HG03558 (cell line): ENCODE results near the gene DPEP2NB.
"Not testable (repeated sequence)": the region's sequence is repeated elsewhere in the genome, so short reads cannot be mapped to it uniquely, and the experiment has no call there.

Experiments used
- ATAC-seq: cut with Tn5 transposase; IDR thresholded peaks from one replicate; pipeline ENCODE4 v1.9.1; 2021; ENCODE audit warnings: moderate number of reproducible peaks; ENCODE audit not compliant: unreplicated experiment; ENCODE audit errors: extremely low read depth

Gene DPEP2NB, protein sequence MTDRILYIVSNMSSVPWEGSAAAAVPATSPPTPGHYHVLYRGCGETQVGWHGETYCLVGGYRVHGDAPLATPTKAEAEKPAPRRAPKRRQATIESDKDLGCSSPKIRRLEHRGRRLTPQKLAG

DNA sequence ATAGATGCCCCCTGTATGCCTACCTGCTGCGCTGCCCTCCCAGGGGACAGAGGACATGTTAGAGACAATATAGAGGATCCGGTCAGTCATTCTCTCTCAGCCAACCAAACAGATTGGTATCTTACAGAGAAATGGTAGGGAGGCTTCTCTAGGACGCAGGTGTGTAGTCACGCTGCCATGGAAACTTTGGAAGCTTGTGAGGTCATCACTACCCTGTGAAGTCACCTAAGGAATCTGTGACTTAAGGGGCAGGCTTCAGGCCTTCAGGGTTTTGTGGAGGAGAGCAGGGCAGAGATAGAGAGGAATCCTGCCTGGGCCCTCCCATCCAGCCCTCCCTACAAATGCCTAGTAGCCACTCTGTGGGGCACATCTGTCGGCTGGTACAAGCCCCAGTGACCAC lies at the start of gene DPEP2NB:
TSS of gene DPEP2NB (minus strand) at position 231 of the 400 bp plus-strand sequence. CDS start at position 90, 141 bp downstream.
- ATAC-seq = no peak

- ATAC-seq = no peak
Measured at GRCh38 chr16:68064791-68065365, 49.2 kb upstream of the DPEP2NB start.

- ATAC-seq = no peak
Measured at GRCh38 chr16:68062910-68063393, 47.2 kb upstream of the DPEP2NB start.

DNA sequence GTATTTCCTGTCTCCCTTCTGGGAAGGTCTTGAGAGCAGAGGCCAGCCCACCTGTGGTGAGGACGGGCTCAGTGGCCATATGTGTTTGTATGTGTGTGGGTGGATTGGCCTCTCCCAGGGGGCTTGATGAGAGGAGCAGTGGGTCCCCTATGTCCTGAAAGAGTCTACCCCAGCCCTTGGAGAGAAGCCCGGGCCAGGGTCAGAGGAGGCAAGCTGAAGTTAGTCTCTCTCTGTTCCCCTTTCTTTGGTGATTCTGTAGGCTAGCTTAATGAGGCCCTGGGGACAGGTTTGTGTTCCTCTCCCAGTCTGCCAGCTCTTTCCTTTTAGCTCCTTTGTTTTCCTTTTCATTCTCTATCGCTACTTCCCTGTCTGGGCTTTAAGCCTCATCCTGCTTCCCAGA lies 45.7 kb upstream of the DPEP2NB start:
- ATAC-seq = no peak

- no peak for ATAC-seq
Measured at GRCh38 chr16:68059804-68060203, 44.1 kb upstream of the DPEP2NB start.

DNA sequence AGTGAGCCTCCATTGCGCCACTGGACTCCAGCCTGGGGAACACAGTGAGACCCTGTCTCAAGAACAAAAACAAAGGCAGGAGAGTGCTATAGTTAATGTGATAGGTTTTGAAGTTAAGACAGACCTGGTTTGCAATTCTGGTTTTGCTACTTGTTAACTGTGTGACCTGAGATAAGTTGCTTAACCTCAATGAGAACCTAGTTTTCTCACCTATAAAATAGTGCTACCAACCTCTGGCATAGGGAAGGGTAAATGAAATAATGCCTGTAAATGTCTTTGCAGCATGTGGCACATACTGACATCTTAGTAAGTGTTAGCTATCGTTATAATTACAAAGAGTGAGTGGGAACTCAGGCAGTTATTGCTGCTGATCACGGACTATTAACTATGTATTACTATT lies 39.7 kb upstream of the DPEP2NB start:
- ATAC-seq = no peak

- no peak for ATAC-seq
Measured at GRCh38 chr16:68049449-68049848, 33.7 kb upstream of the DPEP2NB start.

DNA sequence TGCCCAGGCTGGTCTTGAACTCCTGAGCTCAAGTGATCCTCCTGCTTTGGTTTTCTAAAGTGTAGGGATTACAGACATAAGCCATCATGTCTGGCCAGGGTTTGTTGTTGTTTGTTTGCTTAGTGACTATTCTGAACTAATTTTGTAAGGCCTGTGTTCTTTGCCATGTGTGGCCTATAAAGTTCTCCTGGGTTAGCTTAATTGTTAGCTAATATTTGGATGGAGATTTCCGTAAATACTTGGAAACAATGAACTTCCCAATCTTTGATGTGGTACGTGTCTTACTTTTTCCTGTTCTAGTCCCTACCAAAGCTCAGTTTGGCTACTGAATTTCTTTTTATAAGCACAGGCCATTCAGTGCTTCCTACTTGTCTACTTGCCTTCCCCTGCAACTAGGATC lies 32.3 kb upstream of the DPEP2NB start:
- no peak for ATAC-seq

- no peak for ATAC-seq
Measured at GRCh38 chr16:68046106-68046505, 30.4 kb upstream of the DPEP2NB start.

DNA sequence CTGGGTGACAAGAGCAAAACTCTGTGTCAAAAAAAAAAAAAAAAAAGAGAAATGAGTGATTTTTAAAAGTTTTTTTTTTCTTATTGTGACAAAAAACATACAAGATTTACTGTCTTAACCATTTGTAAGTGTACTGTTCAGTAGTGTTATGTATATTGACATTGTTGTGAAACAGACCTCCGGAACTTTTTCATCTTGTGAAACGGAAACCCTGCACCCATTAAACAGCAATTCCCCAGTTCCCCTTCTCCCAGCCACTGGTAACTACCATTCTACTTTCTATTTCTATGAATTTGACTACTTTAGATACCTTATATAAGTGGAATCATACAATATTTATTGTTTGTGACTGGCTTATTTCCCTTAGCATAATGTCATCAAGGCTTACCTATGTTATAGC lies 26.1 kb upstream of the DPEP2NB start:
- ATAC-seq = no peak

DNA sequence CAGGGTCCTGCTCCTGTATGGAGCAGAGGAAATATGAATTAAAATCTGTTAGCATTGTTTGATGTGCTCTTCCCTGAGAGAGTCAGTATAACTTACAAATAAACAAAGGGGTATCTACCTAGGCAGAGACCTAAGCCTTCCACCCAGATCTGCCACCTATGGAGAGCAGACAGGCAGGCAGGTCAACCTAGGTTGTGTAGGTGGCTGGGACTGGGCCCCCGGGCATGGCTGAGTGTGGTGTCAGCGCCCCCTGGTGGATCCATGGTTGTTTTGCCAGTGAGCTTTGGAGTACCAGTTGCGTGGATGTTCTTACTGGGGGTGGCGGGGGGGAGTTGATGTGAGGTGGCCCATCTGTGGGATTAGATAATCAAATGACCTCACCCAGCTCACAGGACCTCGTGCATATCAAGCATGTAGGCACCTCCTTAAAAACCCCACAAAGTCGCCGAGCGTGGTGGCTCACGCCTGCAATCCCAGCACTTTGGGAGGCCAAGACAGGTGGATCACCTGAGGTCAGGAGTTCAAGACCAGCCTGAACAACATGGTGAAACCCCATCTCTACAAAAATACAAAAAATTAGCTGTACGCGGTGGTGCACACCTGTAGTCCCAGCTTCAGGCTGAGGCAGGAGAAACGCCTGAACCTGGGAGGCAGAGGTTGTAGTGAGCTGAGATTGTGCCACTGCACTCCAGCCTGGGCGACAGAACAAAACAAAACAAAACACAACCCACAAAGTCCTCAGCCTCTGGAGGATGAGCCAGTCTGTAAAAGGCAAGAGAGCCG lies 25.0 kb upstream of the DPEP2NB start:
- no peak for ATAC-seq

- ATAC-seq = no peak
Measured at GRCh38 chr16:68037841-68038597, 22.3 kb upstream of the DPEP2NB start.

DNA sequence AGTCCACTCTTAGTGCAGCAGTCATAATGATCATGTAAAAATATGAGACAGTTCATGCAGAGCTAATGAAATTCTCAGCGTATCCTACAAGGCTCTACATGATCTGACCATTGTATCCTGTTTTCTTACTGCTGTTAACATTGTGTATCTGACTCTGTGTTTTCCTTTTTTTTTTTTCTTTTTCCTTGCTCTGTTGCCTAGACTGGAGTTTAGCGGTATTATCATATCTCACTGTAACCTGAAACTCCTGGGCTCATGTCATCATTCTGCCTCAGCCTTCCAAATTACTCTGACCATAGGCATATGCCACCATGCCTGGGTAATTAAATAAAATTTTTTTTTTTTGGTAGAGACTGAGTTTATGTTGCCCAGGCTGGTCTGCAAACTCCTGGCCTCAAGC lies 19.5 kb upstream of the DPEP2NB start:
- no peak for ATAC-seq

DNA sequence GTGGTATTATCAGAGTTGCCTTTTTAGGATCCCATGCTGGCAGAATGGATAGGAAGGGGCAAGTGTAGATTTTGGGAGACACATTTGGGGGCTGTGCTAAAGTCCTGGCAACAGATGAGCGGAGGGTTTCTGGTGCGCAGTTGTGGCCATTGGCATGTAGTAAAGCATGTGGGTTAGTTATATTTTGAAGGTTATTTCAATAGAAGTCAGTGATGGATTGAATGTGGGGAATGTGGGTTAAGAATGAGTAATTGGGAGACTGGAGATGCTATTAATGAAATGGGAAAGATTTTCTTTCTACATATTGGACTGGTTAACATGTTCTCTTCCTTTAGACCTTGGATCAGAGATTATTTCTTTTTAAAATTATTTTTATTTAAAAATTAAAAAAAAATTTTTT lies 17.4 kb upstream of the DPEP2NB start:
- no peak for ATAC-seq

- ATAC-seq = no peak
Measured at GRCh38 chr16:68031951-68032350, 16.2 kb upstream of the DPEP2NB start.

GRCh38 chr16:68030108-68030507 lies 14.4 kb upstream of the DPEP2NB start:
- not testable (repeated sequence) for ATAC-seq

GRCh38 chr16:68028996-68029395 lies 13.3 kb upstream of the DPEP2NB start:
- no peak for ATAC-seq

GRCh38 chr16:68022728-68023537 lies 7.2 kb upstream of the DPEP2NB start, which contains the start of the genes DDX28 and DUS2:
Gene DDX28, minus strand, starts transcription at chr16:68023232. Its CDS starts 30 bp downstream, at chr16:68023202.
Gene DUS2, plus strand, starts transcription at chr16:68023284. Its CDS starts 14,740 bp downstream, at chr16:68038024.
- peak; percentile 47 for ATAC-seq

- ATAC-seq = no peak
Measured at GRCh38 chr16:68022278-68022727, 6.6 kb upstream of the DPEP2NB start.

DNA sequence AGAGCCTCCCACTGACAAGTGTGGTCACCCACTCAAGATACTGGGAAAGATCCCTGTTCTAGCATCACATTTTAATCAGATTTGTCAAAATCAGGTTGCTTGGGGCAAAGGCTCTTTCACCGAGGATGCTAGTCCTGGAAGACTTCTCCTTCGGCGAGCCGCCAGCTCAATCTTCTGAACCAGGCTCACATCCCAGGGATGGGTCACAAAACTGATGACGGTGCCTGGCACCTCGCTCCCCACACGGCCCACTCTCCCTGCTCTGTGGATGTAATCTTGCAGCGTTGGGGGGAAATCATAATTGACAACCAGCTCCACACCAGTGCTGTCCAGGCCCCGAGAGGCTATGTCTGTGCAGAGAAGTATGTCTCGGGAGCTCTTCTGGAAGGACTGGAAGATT lies 5.8 kb upstream of the DPEP2NB start:
- no peak for ATAC-seq
